ENCODE data around the gene NME4.

Gene NME4

DNA sequence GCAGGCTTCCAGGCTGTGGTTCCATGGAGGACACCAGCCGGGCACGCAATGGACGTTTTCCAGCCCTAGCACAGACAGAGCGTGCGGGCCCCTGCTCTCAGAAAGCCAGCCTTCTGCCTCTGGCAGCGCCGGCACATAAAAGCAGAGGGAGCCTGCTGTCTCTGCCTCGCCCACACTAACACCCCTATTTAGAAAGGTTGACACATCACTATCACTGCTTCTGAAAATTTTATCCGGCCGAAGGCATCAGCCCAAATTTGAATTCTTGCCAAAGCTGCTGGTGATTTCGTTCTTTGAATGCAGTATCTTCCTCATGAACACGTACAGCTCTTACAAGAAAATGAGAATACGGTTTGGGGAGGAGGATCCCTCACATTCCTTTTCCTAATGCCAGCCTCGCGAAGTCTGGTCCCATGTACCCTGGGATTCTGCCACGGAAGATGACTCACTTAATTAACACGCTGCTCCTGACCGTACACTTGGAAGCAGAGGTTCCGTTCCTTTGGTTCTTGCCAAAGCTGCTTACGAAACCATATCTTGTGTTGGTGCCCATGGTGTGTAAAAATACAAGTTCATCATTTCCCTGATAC lies 27.1 kb downstream of the NME4 start:
- H3K4me3 ChIP-seq (ENCODE audit: low read depth, low read length), result no peak overlapping the region
- TF ChIP-seq, protein P1, sequence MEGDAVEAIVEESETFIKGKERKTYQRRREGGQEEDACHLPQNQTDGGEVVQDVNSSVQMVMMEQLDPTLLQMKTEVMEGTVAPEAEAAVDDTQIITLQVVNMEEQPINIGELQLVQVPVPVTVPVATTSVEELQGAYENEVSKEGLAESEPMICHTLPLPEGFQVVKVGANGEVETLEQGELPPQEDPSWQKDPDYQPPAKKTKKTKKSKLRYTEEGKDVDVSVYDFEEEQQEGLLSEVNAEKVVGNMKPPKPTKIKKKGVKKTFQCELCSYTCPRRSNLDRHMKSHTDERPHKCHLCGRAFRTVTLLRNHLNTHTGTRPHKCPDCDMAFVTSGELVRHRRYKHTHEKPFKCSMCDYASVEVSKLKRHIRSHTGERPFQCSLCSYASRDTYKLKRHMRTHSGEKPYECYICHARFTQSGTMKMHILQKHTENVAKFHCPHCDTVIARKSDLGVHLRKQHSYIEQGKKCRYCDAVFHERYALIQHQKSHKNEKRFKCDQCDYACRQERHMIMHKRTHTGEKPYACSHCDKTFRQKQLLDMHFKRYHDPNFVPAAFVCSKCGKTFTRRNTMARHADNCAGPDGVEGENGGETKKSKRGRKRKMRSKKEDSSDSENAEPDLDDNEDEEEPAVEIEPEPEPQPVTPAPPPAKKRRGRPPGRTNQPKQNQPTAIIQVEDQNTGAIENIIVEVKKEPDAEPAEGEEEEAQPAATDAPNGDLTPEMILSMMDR (IDR thresholded peaks at IDR 0.05; ENCODE audit: borderline replicate concordance, insufficient read depth, low read depth, low read length), result no peak

DNA sequence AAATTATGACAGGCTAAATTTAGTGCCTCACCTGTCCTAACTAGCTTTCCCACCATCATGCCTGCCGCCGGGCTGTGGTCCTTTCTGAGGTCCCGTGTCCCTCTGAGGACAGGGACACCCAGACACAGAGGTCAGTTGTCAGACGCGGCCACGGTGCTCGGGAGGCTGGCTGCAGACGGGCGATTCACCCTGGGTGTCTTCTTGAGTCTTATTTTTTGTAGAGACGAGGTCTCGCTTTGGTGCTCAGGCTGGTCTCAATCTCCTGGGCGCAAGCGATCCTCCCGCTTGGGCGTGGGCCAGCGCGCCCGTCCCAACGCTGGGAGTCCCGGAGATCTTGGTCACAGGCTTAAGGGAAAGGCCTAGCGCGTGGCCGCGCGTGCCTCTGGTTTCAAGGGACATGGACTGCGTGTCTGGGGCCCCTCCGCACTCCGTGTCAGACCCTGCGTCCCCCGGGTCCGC lies 27.7 kb downstream of the NME4 start:
- TF ChIP-seq, protein P1 (IDR thresholded peaks at IDR 0.05; ENCODE audit: borderline replicate concordance, insufficient read depth, low read depth, low read length), result no peak
- H3K4me3 ChIP-seq (ENCODE audit: low read depth, low read length), result peak overlapping the region; percentile 82

DNA sequence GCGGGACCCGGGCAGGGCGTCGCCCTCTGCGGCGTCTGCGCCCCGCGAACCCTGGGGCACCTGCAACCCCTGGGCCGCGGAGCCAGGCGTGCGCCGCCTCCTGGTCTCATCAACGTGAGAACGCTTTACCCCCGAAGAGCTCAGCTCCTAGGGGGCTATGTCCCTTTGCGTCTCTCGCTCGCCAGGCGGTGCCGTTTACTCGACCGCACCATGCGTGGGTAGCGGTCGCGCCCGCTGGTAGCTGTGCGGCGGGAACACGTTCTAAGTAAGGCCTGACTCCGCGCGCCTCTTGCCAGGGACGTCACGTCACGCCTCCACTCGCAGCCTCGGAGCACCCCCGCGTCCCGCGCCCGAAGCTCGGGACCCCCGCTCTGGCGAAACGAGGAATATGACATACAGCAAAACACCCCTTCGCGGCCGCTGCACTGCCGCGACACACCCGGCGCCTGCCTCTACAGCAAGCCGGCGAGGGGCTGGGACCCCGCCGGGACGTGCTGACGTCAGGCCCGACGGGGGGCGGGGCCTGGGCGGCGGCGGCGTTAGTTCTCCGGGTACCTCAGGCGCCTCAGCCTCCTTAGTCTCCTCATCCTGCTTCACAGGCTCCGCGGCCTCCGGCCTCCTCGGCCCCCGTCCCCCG lies 28.2 kb downstream of the NME4 start, which contains the start of gene RAB11FIP3:
RAB11FIP3 (plus strand) TSS at position 568 of the 637 bp plus-strand sequence. CDS start 358 bp downstream, outside the sequence.
- peak within 1 kb of the TSS; percentile 82 for H3K4me3 ChIP-seq (ENCODE audit: low read depth, low read length)
- TF ChIP-seq, protein P1 (IDR thresholded peaks at IDR 0.05; ENCODE audit: borderline replicate concordance, insufficient read depth, low read depth, low read length), result peak; percentile 50; the same call in 1 of the 2 replicates

DNA sequence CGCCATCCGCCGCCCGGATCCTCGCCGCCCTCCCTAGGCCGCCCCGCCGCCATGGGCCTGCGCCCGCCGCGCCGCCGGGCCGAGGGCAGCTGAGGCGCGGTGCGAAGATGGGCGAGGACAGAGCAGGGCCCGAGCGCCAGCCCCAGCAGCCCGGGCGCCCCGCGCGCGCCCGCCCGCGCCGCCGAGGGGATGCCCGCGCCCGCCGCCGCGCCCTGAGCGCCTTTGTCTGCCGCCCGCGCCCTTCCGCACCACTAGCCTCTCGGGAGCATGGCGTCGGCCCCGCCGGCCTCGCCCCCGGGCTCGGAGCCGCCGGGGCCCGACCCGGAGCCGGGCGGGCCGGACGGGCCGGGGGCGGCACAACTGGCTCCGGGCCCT lies 28.7 kb downstream of the NME4 start:
- peak overlapping the region; percentile 82 for H3K4me3 ChIP-seq (ENCODE audit: low read depth, low read length)

DNA sequence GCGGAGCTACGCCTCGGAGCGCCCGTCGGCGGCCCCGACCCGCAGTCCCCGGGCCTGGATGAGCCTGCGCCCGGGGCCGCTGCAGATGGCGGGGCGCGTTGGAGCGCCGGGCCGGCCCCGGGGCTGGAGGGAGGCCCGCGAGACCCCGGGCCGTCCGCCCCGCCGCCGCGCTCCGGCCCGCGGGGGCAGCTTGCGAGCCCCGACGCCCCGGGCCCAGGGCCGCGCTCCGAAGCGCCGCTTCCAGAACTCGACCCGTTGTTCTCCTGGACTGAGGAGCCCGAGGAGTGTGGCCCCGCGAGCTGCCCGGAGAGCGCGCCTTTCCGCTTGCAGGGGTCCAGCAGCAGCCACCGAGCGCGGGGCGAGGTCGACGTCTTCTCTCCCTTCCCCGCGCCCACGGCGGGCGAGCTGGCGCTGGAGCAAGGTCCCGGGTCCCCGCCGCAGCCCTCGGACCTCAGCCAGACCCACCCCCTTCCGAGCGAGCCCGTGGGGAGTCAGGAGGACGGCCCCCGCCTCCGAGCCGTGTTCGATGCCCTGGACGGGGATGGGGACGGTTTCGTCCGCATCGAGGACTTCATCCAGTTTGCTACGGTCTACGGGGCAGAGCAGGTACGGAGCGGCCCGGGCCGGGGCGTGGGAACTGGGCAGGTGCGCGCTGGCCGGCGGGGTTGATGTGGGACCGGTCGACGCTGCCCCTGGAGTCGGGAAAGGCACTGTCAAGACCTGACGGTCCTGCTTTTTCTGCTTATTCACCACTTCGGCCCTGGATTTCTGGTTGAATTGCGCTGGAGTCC lies 29.3 kb downstream of the NME4 start:
- H3K4me3 ChIP-seq (ENCODE audit: low read depth, low read length), result peak overlapping the region; percentile 82
- TF ChIP-seq, protein P1 (IDR thresholded peaks at IDR 0.05; ENCODE audit: borderline replicate concordance, insufficient read depth, low read depth, low read length), result no peak

More for the DNA sequence above, 28.7 kb downstream of the NME4 start:
- TF ChIP-seq, protein P1 (IDR thresholded peaks at IDR 0.05; ENCODE audit: borderline replicate concordance, insufficient read depth, low read depth, low read length), result no peak

DNA sequence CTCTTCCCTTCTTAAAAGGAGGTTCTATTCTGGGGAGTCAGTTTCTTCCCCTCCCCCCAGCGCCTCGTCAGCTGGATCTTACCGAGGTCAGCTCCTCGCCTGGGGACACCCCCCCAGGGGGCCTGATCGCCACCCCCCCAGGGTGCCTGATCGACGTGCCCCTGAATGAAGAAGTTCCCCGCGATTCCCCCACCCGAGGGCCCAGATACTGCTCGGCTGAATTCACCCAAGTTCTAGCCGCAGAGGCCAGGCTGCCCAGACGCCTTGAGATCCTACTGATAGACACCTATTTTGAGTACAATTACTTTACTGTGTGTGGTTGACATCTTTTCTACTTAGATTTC lies 29.9 kb downstream of the NME4 start:
- peak overlapping the region; percentile 82 for H3K4me3 ChIP-seq (ENCODE audit: low read depth, low read length)
- TF ChIP-seq, protein P1 (IDR thresholded peaks at IDR 0.05; ENCODE audit: borderline replicate concordance, insufficient read depth, low read depth, low read length), result no peak

Measured in GM12875 (cell line).